ENCODE measurements around the gene GPR161.
"Not testable (repeated sequence)": the region's sequence is repeated elsewhere in the genome, so short reads cannot be mapped to it uniquely, and the experiment has no call there.

Gene GPR161

GRCh38 chr1:168136709-168137514 is at the start of gene GPR161:
Gene GPR161 (minus strand): TSS chr1:168136930. CDS start chr1:168104850, 32,080 bp downstream.
- DNase-seq (ENCODE audit: low read depth, low spot score): peak; percentile 42

DNA sequence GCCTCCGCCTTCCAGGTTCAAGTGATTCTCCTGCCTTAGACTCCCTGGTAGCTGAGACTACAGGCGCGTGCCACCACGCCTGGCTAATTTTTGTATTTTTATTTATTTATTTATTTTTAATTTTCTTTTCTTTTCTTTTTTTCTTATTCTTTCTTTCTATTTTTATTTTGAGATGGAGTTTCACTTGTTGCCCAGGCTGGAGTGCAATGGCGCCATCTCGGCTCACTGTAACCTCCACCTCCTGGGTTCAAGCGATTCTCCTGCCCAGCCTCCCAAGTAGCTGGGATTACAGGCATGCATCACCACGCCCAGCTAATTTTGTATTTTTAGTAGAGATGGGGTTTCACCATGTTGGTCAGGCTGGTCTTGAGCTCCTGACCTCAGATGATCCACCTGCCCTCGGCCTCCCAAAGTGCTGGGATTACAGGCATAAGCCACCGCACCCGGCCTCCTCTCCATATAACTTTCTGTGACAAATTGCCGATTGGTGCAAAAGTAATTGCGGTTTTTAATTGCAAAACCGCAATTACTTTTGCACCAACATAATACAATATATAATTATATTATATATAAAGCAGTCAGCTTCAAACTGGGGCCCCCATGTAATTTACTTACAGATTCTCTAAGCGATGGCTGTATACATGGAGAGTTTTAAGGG is 44.5 kb upstream of the GPR161 start:
- not testable (repeated sequence) for DNase-seq (ENCODE audit: low read depth, low spot score)

- no peak for DNase-seq (ENCODE audit: low read depth, low spot score)
Observed at GRCh38 chr1:168180148-168180524, 43.4 kb upstream of the GPR161 start.

DNA sequence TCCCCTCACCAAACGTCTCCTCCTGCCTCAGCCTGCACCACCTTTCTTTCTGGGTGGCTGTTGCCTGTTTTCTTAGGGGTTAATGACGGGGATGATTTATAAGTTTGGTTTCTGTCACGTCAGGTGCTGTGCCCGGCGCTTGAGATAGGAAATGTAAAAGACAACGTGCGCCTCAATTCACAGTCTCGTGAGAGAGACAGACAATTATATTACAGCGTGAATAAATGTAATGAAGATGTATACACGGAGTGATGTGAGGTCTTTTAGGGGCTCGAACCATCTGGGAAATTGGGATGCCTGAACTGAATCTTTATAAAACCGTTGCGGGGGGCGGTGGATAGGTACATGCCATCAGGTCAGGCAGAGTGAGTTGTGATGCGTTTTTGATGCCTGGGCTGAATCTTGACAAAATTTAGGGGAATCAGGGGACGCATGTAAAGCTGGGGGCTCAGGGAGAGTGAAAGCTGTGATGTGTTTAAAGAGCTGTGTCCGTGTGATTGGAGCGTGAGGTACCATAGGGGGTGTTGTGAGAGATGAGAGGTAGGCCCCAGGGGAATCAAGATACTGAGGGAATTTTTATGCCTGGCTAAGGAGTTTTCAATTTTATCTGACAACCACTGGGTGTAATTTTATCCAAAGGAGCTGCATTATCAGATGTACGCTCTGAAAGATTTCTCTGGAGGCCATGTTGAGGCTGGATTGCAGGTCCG is 42.9 kb upstream of the GPR161 start:
- DNase-seq (ENCODE audit: low read depth, low spot score): no peak

GRCh38 chr1:168178638-168179437 is 42.1 kb upstream of the GPR161 start, which contains the start of gene TIPRL:
Gene TIPRL (plus strand): TSS chr1:168178962. CDS start chr1:168179078, 116 bp downstream.
- DNase-seq (ENCODE audit: low read depth, low spot score): peak; percentile 98

DNA sequence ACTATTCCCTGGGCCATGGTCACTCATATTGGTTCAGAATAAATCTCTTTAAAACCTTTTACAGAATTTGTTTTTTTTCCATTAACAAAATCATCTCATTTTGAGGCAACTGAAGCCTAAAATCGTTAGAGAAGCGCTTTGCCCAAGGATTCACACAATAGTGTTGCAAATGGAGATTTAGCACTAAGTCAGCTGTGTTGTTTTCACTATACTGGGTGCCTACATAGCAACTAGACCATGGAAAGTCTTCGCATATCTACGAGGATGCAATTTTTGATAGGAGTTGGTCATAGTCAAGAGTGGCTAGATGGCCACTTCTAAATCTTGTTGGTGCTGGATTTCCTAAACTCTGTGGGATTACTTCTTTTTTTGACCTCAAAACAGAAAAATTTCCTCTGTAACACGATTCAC is 41.5 kb upstream of the GPR161 start:
- DNase-seq (ENCODE audit: low read depth, low spot score): no peak

DNA sequence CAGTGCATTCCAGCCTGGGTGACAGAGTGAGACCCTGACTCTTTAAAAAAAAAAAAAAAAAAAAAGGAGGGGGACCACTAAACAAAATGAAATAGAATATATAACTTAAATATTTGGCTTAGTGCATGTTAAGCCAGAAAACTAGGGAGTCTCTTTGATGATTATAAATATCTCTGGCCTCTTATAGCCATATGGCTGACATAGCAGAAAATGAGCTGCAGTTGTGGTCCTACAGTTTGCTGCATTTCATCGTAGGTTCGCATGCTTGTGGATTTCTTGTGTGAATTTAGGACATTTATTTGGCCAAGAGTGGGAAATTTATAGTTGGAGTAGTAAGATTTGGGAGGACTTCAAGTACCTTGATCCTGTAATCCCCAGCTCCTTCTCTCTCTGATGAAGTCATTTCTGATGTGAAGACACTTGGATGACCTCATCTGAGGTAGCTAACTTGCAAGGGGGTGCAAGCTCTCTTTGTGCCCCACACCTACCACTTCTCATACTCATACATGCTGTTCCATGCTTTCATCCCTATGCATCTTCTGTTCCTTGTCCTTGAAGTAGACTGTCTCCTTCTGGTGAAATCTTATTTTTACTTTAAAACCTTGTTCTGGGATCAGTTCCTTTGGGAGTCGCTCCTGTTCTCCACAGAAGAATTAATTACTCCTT is 35.7 kb upstream of the GPR161 start:
- no peak for DNase-seq (ENCODE audit: low read depth, low spot score)

DNA sequence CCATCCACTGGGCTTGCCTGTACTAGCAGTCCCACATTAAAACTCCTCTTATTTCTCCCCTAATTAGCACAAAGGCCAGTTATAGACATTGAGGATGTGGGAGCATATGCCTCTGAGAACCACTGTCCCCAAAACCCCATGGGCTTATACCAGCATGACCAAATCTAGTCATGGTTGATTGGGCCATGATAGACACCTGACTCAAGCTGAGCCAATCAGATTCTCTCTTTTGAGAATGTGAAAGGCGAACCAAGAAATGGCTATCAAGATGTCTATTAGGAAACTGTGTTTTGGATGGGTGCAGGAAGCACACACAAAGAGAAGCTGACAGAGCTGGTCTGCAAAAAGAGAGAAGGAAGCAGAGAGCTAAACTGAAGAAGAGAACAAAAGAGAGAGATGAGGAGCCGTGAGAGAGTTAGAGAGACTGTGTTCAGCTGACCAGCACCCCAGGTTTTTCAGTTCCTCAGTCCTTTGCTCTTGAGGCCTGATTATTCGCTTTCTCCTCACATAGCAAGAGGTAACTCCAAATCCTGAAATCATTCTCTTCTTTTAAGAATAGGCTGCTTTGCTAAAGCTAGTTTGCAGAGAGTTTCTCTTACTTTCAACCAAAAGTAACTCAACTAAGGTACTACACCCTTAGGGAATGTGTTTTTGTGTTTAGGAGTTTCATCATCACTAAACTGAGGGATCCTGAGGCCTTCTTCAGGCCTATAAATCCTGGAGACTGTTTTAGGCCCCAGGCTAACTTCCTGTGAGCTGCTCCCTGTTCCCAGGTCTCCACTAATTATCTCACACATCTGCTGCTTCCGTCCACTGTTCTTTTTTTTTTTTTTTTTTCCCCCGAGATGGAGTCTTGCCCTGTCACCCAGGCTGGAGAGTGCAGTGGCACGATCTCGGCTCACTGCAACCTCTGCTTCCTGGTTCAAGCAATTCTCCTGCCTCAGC is 34.1 kb upstream of the GPR161 start:
- no peak for DNase-seq (ENCODE audit: low read depth, low spot score)

DNA sequence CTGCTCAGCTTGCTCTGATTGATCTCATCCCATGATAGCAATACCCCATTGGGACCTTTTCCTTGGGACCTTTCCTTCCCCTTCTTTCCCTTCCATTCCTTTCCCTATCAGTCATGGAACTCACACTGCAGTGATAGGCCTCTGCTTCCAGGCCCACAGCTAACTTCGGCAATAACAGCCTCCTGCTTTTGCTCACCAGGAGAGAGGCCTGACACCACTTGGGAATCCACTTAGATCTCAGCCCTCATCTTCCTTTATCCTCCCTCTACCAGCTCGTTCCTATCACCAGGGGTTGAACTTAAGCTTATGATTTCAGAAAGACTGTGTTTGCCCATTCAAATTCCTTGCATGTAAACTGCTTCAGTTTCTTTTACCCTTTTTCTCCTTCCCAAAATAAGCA is 31.1 kb upstream of the GPR161 start:
- no peak for DNase-seq (ENCODE audit: low read depth, low spot score)

DNA sequence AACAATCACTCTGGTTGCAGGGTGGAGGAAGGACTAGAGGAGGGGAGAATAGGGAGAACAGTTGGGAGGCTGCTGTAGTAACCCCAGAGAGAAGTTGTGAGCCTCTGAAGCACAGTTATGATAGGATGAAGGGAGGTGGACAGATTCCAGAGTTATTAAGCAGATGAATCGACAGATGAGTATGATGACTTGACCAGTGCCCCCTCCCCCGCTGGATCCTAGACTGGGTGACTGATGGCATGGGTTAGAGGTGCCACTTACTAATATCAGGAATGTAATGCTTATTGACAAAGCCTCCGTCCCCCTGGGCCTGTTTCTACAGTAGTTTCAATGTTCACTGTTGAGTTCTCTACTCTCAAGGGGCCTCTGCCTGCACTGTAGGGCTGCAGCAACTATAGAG is 28.0 kb upstream of the GPR161 start:
- no peak for DNase-seq (ENCODE audit: low read depth, low spot score)

DNA sequence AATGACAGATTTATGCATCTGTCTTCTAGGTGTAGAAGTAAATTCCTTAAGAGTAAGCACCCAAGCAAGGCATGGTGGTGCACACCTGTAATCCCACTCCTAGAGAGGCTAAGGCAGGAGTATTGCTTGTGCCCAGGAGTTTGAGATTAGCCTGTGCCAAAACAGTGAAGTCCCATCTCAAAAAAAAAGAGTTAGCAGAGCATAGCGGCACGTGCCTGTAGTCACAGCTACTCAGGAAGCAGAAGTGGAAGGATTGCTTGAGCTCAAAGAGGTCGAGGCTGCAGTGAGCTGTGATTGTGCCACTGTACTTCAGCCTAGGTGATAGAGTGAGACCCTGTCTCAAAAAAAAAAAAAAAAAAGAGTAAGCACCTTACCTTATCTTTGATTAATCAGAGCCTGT is 26.9 kb upstream of the GPR161 start:
- no peak for DNase-seq (ENCODE audit: low read depth, low spot score)

DNA sequence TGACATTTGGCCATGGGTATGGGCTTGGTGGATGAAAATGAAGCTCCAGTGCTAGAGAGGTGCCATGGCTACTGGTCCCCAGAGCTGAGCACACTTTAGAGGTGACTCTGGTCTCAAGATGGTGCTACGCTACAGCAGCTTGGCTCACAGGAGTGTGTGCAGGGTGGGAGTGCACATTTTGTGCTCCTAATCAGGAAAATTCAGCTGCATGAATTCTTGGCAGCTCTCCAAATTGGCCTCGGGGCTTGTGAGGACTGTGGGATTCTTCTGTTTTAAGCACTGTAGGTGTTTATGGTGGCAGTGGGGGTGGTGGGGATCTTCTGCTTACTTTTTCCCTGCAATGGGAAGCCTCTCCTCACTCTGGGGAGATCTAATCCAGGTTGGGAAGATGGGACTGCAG is 24.7 kb upstream of the GPR161 start:
- no peak for DNase-seq (ENCODE audit: low read depth, low spot score)

- DNase-seq (ENCODE audit: low read depth, low spot score): no peak
Observed at GRCh38 chr1:168159979-168160378, 23.2 kb upstream of the GPR161 start.

DNA sequence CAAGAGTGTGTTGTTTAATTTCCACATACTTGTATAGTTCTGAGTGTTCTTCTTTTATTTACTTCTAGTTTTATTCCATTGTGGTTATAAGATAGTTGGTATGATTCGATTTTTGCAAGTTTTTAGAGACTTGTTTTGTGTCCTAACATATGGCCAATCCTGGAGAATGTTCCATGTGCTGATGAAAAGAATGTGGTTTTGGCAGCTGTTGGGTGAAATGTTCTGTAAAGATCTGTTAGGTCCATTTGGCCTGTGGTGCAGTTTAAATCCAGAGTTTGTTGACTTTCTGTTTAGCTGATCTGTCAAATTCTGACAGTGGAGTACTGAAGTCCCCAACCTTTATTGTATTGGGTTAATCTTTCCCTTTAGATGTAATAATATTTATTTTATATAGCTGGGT is 22.5 kb upstream of the GPR161 start:
- no peak for DNase-seq (ENCODE audit: low read depth, low spot score)

DNA sequence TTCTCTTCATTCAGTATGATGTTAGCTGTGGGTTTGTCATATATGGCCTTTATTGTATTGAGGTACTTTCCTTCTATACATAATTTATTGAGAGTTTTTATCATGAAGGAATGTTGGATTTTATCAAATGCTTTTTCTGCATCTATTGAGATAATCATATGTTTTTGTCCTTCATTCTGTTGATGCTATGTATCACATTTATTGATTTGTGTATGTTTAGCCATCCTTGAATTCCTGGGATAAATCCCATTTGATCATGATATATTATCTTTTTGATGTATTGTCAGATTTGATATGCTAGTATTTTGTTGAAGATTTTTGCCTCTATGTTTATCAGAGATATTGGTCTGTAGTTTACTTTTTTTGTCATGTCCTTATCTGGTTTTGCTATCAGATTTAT is 20.9 kb upstream of the GPR161 start:
- DNase-seq (ENCODE audit: low read depth, low spot score): no peak

- no peak for DNase-seq (ENCODE audit: low read depth, low spot score)
Observed at GRCh38 chr1:168155910-168156309, 19.2 kb upstream of the GPR161 start.

DNA sequence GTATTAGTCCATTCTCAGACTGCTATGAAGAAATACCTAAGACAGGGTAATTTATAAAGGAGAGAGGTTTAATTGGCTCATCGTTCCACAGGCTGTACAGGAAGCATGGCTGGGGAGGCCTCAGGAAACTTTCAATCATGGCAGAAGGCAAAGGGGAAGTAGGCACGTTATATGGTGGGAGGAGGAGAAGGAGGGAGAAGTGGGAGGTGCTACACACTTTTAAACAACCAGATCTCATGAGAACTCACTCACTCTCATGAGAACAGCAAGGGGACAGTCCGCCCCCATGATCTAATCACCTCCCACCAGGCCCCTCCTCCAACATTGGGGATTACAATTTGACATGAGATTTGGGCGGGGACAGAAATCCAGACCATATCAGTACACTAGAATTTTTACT is 18.0 kb upstream of the GPR161 start:
- not testable (repeated sequence) for DNase-seq (ENCODE audit: low read depth, low spot score)

GRCh38 chr1:168151935-168152334 is 15.2 kb upstream of the GPR161 start:
- no peak for DNase-seq (ENCODE audit: low read depth, low spot score)

DNA sequence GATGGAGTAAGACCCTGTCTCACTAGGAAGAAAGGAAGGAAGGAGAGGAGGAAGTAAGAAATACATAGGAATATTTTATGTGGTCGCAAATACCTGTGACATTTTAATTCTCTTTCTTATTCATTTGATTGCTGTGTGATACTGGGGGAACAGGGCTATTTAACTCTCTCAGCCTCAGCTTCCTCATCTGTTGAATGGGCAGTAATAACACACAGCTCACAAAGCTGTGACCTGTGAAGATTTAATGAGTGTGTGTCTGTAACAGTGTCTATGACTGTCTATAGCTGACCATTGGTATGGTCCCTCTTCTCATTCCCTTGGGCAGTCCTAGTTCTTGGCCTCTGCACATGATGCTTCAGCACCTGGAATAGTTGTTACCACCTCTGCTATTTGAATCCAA is 13.6 kb upstream of the GPR161 start:
- DNase-seq (ENCODE audit: low read depth, low spot score): no peak

DNA sequence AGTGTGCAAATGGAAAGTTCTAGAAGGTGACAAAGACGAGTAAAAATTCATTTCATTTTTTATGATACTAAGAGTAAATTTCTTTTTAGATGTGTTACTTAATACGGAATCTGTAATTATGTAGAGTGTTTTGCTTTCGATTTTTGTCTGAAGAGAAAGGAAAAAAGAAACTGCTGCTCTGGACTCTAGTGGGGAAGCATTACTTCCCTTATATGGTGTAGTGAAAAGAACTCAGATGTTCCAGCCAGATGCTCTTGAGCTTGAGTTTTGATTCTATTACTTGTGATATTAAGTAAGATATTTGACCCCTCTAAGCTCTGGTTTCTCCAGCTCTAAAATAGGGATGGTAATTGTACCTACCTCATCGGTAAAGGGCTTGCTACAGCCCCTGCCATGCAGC is 12.2 kb upstream of the GPR161 start:
- DNase-seq (ENCODE audit: low read depth, low spot score): no peak
